ENCODE measurements around the gene ELF2. TPM values are rescaled to one million over a fixed set of nuclear protein-coding genes. Genes with fewer than 3 reads are reported as not detected.

Gene ELF2
- total RNA-seq, 3 donors from 2014 or later: 59.4 to 106 (median 67.2) TPM

DNA sequence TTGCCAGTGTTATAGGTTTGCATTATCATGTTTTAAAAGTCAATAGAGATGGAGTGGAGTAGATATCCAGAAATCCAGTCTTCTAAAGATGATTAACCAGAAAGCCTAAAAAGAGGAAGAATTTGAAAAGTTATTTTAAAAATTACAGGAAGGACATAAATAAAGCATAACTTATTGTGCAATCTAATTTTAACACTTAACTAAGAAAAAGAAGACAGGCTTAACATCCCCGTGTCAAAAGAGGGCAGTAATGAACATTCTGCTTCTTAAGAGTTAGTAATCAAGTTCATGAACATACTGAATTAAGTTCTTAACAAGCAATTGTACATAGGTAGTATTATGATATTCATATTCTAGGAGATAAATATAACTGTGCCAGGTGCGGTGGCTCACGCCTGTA lies 39.3 kb downstream of the ELF2 start:
- TF ChIP-seq POLR2AphosphoS5 (IDR thresholded peaks at IDR 0.05) (no peak), POLR2A (IDR thresholded peaks at IDR 0.05) (no peak)
- TF ChIP-seq, protein P1, sequence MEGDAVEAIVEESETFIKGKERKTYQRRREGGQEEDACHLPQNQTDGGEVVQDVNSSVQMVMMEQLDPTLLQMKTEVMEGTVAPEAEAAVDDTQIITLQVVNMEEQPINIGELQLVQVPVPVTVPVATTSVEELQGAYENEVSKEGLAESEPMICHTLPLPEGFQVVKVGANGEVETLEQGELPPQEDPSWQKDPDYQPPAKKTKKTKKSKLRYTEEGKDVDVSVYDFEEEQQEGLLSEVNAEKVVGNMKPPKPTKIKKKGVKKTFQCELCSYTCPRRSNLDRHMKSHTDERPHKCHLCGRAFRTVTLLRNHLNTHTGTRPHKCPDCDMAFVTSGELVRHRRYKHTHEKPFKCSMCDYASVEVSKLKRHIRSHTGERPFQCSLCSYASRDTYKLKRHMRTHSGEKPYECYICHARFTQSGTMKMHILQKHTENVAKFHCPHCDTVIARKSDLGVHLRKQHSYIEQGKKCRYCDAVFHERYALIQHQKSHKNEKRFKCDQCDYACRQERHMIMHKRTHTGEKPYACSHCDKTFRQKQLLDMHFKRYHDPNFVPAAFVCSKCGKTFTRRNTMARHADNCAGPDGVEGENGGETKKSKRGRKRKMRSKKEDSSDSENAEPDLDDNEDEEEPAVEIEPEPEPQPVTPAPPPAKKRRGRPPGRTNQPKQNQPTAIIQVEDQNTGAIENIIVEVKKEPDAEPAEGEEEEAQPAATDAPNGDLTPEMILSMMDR (IDR thresholded peaks at IDR 0.05): no peak
- Histone ChIP-seq H3K27ac (no peak overlapping the region), H3K27me3 (no peaks in the 10 kb centered on the region), H3K4me3 (no peak overlapping the region), H3K9me3 (no peaks in the 10 kb centered on the region), H3K4me1 (no peaks in the 10 kb centered on the region), H3K36me3 (no peaks in the 10 kb centered on the region)
- DNase-seq (ENCODE audit: low spot score in 2 of 2): no peak
- intact Hi-C loops (cut with DNase I; ENCODE audit: low total_unique reads): no loop called here

- H3K27me3 ChIP-seq: no peaks in the 10 kb centered on the region
- TF ChIP-seq, protein P1 (IDR thresholded peaks at IDR 0.05): no peak
- no peak for TF ChIP-seq POLR2AphosphoS5 (IDR thresholded peaks at IDR 0.05)
- TF ChIP-seq POLR2A (IDR thresholded peaks at IDR 0.05): no peak
- no peak overlapping the region for H3K4me3 ChIP-seq
- H3K9me3 ChIP-seq: no peaks in the 10 kb centered on the region
- no peak overlapping the region for H3K27ac ChIP-seq
- DNase-seq (ENCODE audit: low spot score in 2 of 2): no peak
- intact Hi-C loops (cut with DNase I; ENCODE audit: low total_unique reads): no loop called here
- H3K36me3 ChIP-seq: no peaks in the 10 kb centered on the region
- H3K4me1 ChIP-seq: no peaks in the 10 kb centered on the region
Observed at GRCh38 chr4:139134403-139134802, 42.6 kb downstream of the ELF2 start.

DNA sequence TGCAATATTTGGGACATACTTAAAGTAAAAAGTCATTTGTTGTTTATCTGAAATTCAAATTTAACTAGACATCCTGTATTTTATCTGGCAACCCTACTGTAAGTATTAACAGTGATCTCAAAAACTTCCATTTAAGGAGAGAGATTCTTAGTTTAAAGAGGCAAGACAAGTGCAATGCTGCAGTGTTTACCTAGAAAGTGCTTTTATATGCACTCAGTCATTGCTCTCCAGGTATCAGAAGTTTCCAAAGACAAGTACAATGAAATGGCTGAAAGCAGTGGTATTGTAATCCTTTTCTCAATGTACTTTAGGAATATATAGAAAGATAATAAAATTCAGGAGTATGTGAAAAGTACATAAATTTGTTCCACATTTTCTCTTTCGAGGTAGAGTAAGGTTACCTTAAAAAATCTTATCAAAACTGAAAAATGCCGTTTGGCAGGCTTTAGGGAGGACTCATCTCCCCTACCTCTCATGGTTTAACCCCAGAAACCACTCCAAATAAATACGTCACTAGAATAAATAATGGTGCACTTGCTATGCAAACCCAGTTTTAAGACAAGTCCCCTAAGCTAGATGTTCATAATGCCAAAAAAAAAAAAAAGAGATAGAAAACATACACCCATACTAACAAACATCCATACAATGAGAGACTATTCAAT lies 45.7 kb downstream of the ELF2 start:
- intact Hi-C loops (cut with DNase I; ENCODE audit: low total_unique reads): no loop called here
- no peak for DNase-seq (ENCODE audit: low spot score in 2 of 2)
- Histone ChIP-seq H3K9me3 (no peaks in the 10 kb centered on the region), H3K4me3 (no peak overlapping the region), H3K36me3 (no peaks in the 10 kb centered on the region), H3K4me1 (no peaks in the 10 kb centered on the region), H3K27ac (no peak overlapping the region), H3K27me3 (no peaks in the 10 kb centered on the region)
- TF ChIP-seq POLR2A (IDR thresholded peaks at IDR 0.05) (no peak), POLR2AphosphoS5 (IDR thresholded peaks at IDR 0.05) (no peak)
- TF ChIP-seq, protein P1 (IDR thresholded peaks at IDR 0.05): no peak

- Histone ChIP-seq H3K36me3 (peaks cover 5% of the 10 kb centered on the region), H3K9me3 (no peaks in the 10 kb centered on the region), H3K4me3 (no peak overlapping the region), H3K27me3 (no peaks in the 10 kb centered on the region), H3K27ac (no peak overlapping the region), H3K4me1 (no peaks in the 10 kb centered on the region)
- TF ChIP-seq, protein P1 (IDR thresholded peaks at IDR 0.05): no peak
- TF ChIP-seq POLR2AphosphoS5 (IDR thresholded peaks at IDR 0.05): no peak
- no peak for TF ChIP-seq POLR2A (IDR thresholded peaks at IDR 0.05)
- intact Hi-C loops (cut with DNase I; ENCODE audit: low total_unique reads): no loop called here
- no peak for DNase-seq (ENCODE audit: low spot score in 2 of 2)
Observed at GRCh38 chr4:139129206-139129605, 47.8 kb downstream of the ELF2 start.

GRCh38 chr4:139126898-139127297 lies 50.1 kb downstream of the ELF2 start:
- Histone ChIP-seq H3K36me3 (peaks cover 5% of the 10 kb centered on the region), H3K9me3 (no peaks in the 10 kb centered on the region), H3K27me3 (no peaks in the 10 kb centered on the region), H3K27ac (no peak overlapping the region), H3K4me1 (no peaks in the 10 kb centered on the region), H3K4me3 (no peak overlapping the region)
- intact Hi-C loops (cut with DNase I; ENCODE audit: low total_unique reads): no loop called here
- TF ChIP-seq POLR2AphosphoS5 (IDR thresholded peaks at IDR 0.05): no peak
- TF ChIP-seq POLR2A (IDR thresholded peaks at IDR 0.05): no peak
- TF ChIP-seq, protein P1 (IDR thresholded peaks at IDR 0.05): no peak
- DNase-seq (ENCODE audit: low spot score in 2 of 2): no peak

Data from breast epithelium (tissue), 4 donors.